HG03521 (cell line): ENCODE data around the gene ID3.

Experiments
- ATAC-seq: cut with Tn5 transposase; IDR thresholded peaks from one replicate; pipeline ENCODE4 v1.9.1; 2021; ENCODE audit warnings: mild to moderate bottlenecking, moderate library complexity; ENCODE audit not compliant: unreplicated experiment

The ID3 gene

GRCh38 chr1:23528250-23528978 is 30.9 kb downstream of the ID3 start:
- peak; percentile 29 for ATAC-seq

- no peak for ATAC-seq
Measured at GRCh38 chr1:23527900-23528249, 31.4 kb downstream of the ID3 start.

GRCh38 chr1:23527366-23527765 is 31.9 kb downstream of the ID3 start:
- ATAC-seq = no peak

GRCh38 chr1:23526329-23527041 is 32.8 kb downstream of the ID3 start:
- no peak for ATAC-seq

- no peak for ATAC-seq
Measured at GRCh38 chr1:23525558-23526250, 33.6 kb downstream of the ID3 start.

GRCh38 chr1:23524716-23525401 is 34.4 kb downstream of the ID3 start:
- no peak for ATAC-seq

GRCh38 chr1:23524163-23524562 is 35.1 kb downstream of the ID3 start:
- ATAC-seq = no peak

GRCh38 chr1:23522244-23522982 is 36.9 kb downstream of the ID3 start:
- no peak for ATAC-seq

GRCh38 chr1:23521588-23521987 is 37.7 kb downstream of the ID3 start:
- ATAC-seq = no peak

- ATAC-seq = no peak
Measured at GRCh38 chr1:23517581-23517980, 41.7 kb downstream of the ID3 start.

GRCh38 chr1:23515905-23516304 is 43.4 kb downstream of the ID3 start:
- ATAC-seq = no peak

- no peak for ATAC-seq
Measured at GRCh38 chr1:23514111-23514679, 45.1 kb downstream of the ID3 start.

- ATAC-seq = no peak
Measured at GRCh38 chr1:23509896-23510295, 49.4 kb downstream of the ID3 start.
